Measurements from ENCODE around the gene EML6. TPM values are rescaled to one million over a fixed set of nuclear protein-coding genes. Genes with fewer than 3 reads are reported as not detected.

Gene EML6
- total and polyA plus RNA-seq, 2 experiments from 2014 or later: 2.7 to 6.2 TPM

GRCh38 chr2:54956111-54956627 is 232.7 kb downstream of the EML6 start:
- H3K27me3 Mint-ChIP-seq (ENCODE audit: insufficient read depth, low read depth, poor library complexity): peaks cover 6% of the 10 kb centered on the region
- Histone ChIP-seq H3K4me3 (no peak overlapping the region), H2AFZ (no peak overlapping the region), H3K27ac (ENCODE audit: low read depth) (no peak overlapping the region), H3K79me2 (replicated peaks; ENCODE audit: insufficient read depth) (no peaks in the 10 kb centered on the region), H3K36me3 (ENCODE audit: insufficient read depth) (no peaks in the 10 kb centered on the region), H3K9me2 (ENCODE audit: insufficient read depth) (no peaks in the 10 kb centered on the region; the same call in 1 of the 2 replicates), H4K20me1 (replicated peaks; ENCODE audit: insufficient read depth) (no peaks in the 10 kb centered on the region), H3K4me2 (no peak overlapping the region), H3K27me3 (ENCODE audit: insufficient read depth) (no peaks in the 10 kb centered on the region), H3K4me1 (ENCODE audit: insufficient read depth) (peaks cover 13% of the 10 kb centered on the region; the same call in 1 of the 2 replicates), H3F3A (replicated peaks; ENCODE audit: low read depth) (no peaks in the 10 kb centered on the region)
- no peak overlapping the region for H3K4me3 Mint-ChIP-seq
- no peak for TF ChIP-seq REST (IDR thresholded peaks at IDR 0.05; ENCODE audit: unreplicated experiment)
- no peak for TF ChIP-seq STAT1 (IDR thresholded peaks at IDR 0.05; ENCODE audit: unreplicated experiment)
- TF ChIP-seq ZNF462 (CRISPR knock-in tag; IDR thresholded peaks at IDR 0.05): no peak
- no peak for TF ChIP-seq POLR2AphosphoS5 (IDR thresholded peaks at IDR 0.05; ENCODE audit: low read depth)
- no peak for TF ChIP-seq ZNF331 (CRISPR knock-in tag; IDR thresholded peaks at IDR 0.05; ENCODE audit: low read depth)
- no peak for TF ChIP-seq ZNF114 (CRISPR knock-in tag; IDR thresholded peaks at IDR 0.05)
- no peak for TF ChIP-seq EZH2phosphoT487 (IDR thresholded peaks at IDR 0.05; ENCODE audit: unreplicated experiment)
- H3K9me3 Mint-ChIP-seq: no peaks in the 10 kb centered on the region
- peak overlapping the region; percentile 81 for H3K27ac Mint-ChIP-seq
- 0 out of 3 replicates have a peak, but pooled peaks cover 2% of the 10 kb centered on the region for H3K36me3 Mint-ChIP-seq (ENCODE audit: low read depth)
- ATAC-seq: peak; percentile 33
- peaks cover 20% of the 10 kb centered on the region for H3K4me1 Mint-ChIP-seq
- DNase-seq (ENCODE audit: low spot score): peak; percentile 47

Measured in GM23338 (cell line).